ENCODE results near the gene PSME2. TPM values are rescaled to one million over a fixed set of nuclear protein-coding genes. Genes with fewer than 3 reads are reported as not detected.
A peak's percentile ranks its signal among the peaks of the same experiment; 100 is the strongest.

The PSME2 gene
- total and polyA plus RNA-seq, 9 of the 15 experiments (the other 6 are each of a cell fraction or from before 2014, with no cell fraction given) = 111 to 579 (median 159) TPM

DNA sequence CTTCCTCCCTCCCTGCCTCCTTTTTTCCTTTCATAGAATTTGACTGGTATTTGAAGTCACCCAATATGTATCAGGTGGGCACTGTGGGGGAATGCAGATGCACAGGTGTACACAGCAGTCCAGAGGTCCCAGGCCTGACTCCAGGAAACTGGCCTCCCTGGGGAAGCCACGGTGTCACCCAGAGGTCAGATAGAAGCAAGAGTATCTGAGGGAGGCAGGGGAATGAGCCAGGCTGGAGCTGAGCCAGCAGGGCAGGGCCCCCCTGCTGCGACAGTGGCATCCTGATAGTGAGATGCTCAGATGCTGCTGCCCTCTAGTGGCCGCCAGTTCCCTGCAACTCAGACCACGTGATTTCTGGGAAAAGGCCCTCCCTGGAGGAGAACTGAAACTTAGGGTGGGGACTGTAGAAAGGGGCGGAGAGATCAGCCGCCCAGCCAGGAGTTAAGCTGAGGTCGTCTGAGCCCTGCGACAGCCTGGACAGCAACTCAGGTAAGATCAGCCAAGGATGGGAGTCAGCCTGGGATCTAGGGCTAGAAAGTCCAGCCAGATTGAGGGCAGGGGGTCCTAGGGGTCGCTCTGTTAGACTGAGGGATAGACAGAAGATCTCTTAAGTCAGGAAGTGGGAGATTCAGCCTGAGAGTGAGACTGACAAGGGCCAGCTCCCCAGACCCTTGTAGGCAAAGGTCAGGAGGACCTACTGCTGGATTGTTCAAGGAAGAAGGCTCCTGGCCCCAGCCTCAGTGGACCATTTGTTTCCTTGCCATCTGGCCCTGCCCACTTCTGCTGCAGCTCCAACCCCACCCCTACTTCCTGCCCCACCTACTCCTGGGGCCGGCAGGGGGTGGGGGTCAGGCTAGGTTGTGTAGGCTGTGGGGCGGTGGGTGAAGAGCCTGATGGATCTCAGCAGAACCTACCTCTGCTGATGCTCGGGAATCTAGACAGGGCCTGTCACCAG is 14.7 kb upstream of the PSME2 start, which contains the start of gene IRF9 (continued):
- TF ChIP-seq ZNF79 (CRISPR knock-in tag; IDR thresholded peaks at IDR 0.05; ENCODE audit: low read depth) (no peak), ELF4 (CRISPR knock-in tag; IDR thresholded peaks at IDR 0.05) (no peak), HDAC6 (IDR thresholded peaks at IDR 0.05; ENCODE audit: low read depth, low read length) (no peak), FUS (optimal IDR thresholded peaks at IDR 0.05; ENCODE audit: low read depth, low read length) (no peak), DLX4 (CRISPR knock-in tag; IDR thresholded peaks at IDR 0.05) (no peak), CBFB (CRISPR knock-in tag; IDR thresholded peaks at IDR 0.05) (no peak), ZNF444 (CRISPR knock-in tag; IDR thresholded peaks at IDR 0.05) (no peak), HNRNPLL (IDR thresholded peaks at IDR 0.05; ENCODE audit: low read depth, low read length, poor library complexity, severe bottlenecking) (no peak), EP400 (IDR thresholded peaks at IDR 0.05) (peak; percentile 80), THRA (IDR thresholded peaks at IDR 0.05) (no peak), ZFP30 (CRISPR knock-in tag; IDR thresholded peaks at IDR 0.05; ENCODE audit: borderline replicate concordance) (no peak), BCLAF1 (IDR thresholded peaks at IDR 0.05; ENCODE audit: borderline replicate concordance in 1 of 2, control insufficient read depth in 1 of 2, low read depth in 2 of 2, low read length in 1 of 2) (no peak), SREBF2 (CRISPR knock-in tag; IDR thresholded peaks at IDR 0.05) (no peak)
- TF ChIP-seq, protein P1, sequence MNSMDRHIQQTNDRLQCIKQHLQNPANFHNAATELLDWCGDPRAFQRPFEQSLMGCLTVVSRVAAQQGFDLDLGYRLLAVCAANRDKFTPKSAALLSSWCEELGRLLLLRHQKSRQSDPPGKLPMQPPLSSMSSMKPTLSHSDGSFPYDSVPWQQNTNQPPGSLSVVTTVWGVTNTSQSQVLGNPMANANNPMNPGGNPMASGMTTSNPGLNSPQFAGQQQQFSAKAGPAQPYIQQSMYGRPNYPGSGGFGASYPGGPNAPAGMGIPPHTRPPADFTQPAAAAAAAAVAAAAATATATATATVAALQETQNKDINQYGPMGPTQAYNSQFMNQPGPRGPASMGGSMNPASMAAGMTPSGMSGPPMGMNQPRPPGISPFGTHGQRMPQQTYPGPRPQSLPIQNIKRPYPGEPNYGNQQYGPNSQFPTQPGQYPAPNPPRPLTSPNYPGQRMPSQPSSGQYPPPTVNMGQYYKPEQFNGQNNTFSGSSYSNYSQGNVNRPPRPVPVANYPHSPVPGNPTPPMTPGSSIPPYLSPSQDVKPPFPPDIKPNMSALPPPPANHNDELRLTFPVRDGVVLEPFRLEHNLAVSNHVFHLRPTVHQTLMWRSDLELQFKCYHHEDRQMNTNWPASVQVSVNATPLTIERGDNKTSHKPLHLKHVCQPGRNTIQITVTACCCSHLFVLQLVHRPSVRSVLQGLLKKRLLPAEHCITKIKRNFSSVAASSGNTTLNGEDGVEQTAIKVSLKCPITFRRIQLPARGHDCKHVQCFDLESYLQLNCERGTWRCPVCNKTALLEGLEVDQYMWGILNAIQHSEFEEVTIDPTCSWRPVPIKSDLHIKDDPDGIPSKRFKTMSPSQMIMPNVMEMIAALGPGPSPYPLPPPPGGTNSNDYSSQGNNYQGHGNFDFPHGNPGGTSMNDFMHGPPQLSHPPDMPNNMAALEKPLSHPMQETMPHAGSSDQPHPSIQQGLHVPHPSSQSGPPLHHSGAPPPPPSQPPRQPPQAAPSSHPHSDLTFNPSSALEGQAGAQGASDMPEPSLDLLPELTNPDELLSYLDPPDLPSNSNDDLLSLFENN (IDR thresholded peaks at IDR 0.05; ENCODE audit: low read depth in 2 of 2, low read length in 2 of 2) = no peak
- TF ChIP-seq, protein P2, sequence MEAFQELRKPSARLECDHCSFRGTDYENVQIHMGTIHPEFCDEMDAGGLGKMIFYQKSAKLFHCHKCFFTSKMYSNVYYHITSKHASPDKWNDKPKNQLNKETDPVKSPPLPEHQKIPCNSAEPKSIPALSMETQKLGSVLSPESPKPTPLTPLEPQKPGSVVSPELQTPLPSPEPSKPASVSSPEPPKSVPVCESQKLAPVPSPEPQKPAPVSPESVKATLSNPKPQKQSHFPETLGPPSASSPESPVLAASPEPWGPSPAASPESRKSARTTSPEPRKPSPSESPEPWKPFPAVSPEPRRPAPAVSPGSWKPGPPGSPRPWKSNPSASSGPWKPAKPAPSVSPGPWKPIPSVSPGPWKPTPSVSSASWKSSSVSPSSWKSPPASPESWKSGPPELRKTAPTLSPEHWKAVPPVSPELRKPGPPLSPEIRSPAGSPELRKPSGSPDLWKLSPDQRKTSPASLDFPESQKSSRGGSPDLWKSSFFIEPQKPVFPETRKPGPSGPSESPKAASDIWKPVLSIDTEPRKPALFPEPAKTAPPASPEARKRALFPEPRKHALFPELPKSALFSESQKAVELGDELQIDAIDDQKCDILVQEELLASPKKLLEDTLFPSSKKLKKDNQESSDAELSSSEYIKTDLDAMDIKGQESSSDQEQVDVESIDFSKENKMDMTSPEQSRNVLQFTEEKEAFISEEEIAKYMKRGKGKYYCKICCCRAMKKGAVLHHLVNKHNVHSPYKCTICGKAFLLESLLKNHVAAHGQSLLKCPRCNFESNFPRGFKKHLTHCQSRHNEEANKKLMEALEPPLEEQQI (IDR thresholded peaks at IDR 0.05) = no peak

All from K562 (cell line).